Fibroblast of skin of left quadriceps (primary cell): ENCODE data around the gene LRRC4B.
"Not testable (repeated sequence)": the region's sequence is repeated elsewhere in the genome, so short reads cannot be mapped to it uniquely, and the experiment has no call there.

Experiments used
- DNase-seq, 2 experiments: peaks; one replicate each; pipeline ENCODE4 v3.0.0-alpha.2; 2013; ENCODE audit warnings: low read depth in 2 of 2

Gene LRRC4B

DNA sequence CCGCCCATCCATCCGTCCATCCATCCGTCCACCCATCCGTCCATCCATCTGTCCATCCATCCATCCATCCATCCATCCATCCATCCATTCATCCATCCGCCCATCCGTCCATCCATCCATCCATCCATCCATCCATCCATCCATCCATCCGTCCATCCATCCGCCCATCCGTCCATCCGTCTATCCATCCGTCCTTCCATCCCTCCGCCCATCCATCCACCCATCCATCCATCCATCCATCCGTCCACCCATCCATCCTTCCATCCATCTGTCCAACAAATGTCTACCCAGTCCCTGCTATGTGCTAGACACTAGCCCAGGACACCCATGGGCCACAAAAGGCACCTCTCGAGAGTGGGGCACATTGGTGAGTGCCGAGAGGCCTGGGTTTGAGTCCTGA lies 15.7 kb downstream of the LRRC4B start:
- no peak for DNase-seq

DNA sequence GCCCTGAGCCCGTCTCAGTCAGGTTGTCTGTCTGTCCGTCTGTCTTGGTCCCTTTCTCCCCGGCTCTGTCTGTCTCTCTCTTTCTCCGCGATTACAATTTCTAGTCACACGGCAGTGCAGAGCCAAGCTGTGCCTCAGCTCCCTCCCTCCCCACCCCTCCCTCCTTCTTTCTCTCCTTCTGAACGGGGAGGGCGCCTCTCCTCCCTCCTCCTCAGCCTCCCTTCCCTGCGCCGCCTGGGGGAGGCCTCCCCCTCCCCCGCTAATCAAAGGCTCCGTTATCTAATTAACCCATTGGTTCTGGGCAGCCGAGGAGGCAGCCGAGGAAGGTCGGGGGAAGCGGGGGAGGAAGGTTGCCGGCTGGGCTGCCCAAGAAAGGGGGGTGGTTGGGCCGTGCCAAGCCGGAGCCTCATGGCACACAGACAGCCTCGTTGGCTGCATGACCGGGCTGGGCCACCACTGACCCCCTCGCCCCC lies 16.5 kb downstream of the LRRC4B start:
- no peak for DNase-seq

DNA sequence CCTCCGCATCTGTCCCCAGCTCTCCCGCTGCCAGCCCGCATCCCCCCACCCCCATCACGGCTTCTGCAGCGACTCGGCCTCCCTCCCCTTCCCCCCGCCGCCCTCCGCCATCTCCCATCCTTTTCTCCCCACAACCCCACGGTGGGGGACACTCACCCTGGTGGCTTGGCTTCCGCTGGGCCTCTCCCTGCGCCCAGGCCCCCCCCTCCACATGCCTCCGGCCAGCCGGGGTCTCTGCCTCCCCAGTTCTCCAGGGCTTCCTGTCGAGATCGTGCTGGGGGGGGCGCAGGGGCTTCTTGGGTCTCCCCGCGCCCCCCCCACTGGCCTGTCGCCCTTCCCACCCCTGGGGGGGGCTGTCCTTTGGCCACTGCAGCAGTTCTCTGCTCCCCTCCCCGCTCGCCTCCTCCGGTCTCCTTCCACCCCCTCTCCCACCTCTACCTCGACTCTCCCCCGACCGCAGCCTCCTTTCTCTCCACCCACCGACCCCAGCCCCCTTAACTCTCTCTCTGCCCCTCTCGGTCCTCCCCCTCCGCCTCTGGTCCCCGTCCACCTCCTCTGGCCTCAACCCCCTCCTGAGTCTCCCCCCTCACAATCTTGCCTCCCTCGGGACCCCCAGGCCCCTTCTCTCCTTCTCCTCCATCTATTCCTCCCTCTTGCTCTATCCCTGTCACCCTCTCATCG lies 17.1 kb downstream of the LRRC4B start:
- no peak for DNase-seq

DNA sequence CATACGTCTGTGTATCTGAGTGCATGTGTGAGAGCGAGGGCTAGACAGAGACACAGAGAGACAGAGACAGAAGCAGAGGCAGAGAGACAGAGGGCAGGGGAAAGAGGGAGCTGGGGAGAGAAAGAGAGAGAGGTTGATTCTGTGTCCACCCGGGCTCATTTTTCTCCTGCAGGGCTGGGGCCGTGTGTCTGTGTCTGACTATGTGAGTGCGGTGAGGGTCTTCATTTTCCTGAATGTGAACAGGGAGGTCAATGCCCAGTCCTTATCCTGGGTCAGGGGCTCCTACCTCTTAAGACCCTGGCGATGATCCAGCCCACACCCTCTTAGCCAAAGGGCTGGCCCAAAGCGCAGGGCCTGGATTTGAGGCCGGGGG lies 17.7 kb downstream of the LRRC4B start:
- no peak for DNase-seq

- DNase-seq, result no peak
Measured at GRCh38 chr19:50549927-50550593, 18.2 kb downstream of the LRRC4B start.

DNA sequence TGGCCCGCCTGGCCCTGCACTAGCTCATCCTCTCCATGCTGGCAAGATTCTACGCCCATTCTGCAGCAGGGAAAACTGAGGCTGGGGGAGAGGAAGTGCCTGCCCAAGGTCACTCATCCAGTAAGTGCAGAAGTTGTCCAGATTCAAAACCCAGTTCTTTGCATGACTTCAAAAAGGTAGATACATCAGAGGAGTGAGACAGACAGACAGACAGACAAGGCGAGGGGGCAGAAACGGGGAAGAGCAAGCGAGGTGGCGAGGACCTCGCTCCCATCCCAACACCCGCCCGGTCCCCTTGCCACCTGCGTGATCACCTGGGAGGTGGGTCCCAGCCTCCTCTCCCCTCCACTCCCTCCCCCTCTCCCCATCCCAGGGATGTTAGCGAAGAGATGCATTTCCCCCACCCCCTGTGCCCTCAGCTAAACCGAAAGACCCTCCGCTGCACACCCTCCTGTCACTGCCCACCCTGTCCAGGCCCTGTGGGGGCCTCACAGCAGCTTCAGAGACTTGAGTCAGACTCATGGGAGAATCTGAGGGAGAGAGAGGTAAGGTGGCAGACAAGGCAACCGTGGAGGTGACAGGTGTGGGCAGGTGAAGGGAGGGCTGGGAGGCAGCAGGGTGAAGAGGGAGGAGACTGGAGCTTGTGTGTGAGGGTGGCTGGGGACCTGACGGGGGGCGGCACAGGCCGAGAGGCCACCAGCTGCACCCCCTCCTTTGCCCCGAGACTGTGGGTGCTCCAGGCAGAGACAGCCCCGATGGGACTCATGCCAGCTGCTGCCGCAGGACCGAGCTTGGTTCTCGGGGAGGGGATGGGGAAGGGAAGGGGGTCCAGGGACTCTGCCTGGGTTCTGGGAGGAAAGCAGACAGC lies 18.9 kb downstream of the LRRC4B start:
- no peak for DNase-seq

DNA sequence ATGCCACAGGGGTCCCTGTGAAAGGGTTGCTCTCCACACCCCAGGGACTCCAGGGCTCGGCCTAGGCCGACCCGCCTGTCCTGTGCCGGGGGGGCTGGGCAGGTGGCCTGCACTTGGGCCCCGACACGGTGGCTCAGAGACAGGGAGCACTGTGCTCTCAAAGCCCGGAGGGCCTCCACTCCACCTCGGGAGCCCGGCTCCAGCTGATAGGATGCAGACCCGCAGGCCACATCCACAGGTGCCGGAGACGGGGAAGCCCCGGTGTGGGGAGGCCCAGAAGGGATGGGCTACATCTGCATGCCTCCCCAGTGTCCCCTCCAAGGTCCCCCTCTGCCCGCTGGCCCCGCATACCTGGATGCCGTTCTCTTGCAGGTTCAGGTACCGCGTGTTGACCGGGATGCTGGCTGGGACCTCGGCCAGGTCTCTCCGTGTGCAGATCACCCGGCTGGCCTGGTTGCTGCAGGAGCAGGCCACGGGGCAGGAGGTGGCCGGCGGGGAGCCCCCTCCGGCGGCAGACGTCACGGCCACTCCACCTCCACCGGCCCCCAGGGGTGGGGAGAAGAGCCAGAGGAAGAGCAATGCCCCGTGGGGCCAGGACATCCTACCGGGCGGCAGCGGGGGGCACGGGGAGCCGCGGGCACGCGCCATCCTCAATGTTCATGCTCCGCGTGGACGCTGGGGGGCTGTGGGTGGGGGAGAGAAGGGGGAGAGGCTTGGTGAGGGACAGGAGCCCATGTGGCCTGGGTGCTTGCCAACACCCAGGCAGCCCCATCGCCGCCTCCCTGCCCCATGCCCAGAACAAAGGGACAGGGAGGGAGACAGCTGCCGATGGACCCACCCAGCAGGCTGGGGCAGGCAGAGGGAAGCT lies 19.8 kb downstream of the LRRC4B start:
- no peak for DNase-seq

DNA sequence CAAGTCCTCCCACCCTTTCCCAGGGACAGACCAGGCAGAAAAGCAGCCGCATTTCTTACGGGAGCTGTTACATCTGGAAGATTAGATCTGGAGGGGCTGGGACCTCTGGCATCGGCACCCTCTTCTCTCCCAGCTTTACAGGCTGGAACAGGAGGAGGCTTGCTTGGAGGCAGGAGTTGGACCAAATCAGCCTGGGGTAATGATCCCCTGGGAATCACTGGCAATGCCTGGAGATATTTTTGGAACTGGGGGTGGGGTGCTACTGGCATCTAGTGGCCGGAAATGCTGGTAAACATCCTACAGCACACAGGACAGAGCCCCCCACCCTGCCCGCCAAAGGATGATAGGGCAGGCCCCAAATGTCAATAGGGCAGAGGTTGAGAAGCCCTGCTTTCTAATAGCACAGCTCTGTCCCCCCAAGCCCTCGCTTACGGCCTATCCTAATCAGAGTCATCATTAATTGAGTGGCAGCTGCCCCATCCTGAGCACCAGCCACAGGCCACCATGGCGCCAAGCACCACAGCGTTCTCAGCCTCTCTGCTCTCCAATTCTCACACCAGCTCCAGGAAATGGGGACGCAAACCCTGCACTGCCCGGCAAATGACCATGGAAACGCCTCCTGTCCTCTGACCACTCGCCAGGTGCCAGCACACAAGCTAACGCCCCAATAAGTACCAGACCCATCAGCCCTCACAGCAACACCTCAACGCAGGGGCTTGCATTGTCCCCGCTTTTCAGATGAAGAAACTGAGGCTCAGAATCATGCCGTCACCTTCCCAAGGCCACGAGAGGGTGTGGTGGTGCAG lies 20.6 kb downstream of the LRRC4B start:
- DNase-seq, result no peak

- DNase-seq, result no peak
Measured at GRCh38 chr19:50546527-50547221, 21.6 kb downstream of the LRRC4B start.

- DNase-seq, result no peak
Measured at GRCh38 chr19:50542943-50543342, 25.3 kb downstream of the LRRC4B start.

DNA sequence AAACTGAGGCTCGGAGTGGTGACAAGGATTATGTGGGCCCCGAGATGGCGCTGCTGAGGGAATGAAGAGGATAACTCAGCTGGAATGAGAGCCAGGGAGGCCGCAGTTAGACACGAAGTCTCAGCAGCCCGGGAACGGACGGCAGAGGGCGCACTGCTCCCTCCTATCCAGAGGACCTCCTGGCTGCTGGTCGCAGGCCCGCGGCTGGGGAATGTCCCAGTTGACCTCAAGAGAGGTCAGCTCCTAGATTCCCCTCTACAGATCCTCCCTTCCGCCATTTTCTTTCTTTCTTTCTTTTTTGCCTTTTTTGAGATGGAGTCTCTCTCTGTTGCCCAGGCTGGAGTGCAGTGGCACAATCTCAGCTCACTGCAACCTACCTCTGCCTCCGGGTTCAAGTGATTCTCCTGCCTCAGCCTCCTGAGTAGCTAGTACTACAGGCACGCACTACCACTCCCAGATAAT lies 30.4 kb downstream of the LRRC4B start:
- DNase-seq, result peak; percentile 31 to 42

GRCh38 chr19:50537306-50537685 lies 30.9 kb downstream of the LRRC4B start:
- DNase-seq, result no peak

DNA sequence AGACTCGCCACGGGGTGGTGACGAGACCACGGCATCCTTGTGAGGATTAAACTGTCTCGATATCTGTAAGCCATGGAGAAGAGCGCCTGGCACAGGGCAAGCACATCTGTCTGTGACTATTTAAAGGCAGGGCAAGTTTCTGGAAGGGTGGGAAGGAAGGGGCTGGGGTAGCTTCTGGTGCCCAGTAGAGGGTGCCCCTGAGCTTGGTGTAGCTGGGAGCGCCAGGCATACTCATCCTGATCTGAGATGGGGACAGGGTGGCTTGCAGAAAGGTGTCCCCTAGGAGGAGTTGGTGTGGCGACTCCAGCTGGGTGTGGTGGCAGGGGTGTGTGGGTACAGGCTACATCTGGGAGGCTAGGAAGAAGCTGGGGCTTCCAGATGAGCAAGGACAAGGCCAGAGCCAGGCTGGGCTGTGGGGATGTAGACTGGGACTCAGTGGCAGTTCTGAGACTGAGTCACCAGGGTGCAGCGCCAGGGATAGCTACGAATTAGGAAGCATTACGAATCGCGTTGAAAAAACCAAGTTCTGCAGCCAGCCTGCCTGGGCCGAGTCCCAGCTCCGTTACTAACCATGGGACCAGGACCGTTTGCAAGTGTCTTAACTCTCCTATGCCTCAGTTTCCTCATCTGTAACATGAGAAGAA lies 31.5 kb downstream of the LRRC4B start:
- DNase-seq, result no peak

- DNase-seq, result no peak
Measured at GRCh38 chr19:50535672-50536187, 32.5 kb downstream of the LRRC4B start.

DNA sequence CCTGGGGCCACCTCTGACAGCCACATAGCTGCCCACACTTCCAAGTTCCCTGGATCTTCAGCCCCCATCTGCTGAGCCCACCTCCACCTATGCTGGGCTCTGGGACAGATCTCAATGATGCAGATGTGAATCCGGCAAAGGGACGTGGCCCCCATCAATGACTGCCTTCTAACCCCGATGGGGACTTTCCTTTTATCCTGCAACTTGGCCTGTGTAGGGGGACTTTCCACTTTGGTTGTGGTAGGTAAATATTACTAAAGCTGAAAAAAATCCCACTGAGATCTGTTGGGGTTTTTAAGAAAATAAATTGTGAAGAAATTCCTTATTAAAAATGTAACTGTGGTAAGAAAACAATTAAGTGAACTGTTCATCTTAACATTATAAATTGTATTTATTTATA lies 33.8 kb downstream of the LRRC4B start:
- DNase-seq, result no peak

GRCh38 chr19:50532952-50533351 lies 35.3 kb downstream of the LRRC4B start:
- DNase-seq, result no peak

DNA sequence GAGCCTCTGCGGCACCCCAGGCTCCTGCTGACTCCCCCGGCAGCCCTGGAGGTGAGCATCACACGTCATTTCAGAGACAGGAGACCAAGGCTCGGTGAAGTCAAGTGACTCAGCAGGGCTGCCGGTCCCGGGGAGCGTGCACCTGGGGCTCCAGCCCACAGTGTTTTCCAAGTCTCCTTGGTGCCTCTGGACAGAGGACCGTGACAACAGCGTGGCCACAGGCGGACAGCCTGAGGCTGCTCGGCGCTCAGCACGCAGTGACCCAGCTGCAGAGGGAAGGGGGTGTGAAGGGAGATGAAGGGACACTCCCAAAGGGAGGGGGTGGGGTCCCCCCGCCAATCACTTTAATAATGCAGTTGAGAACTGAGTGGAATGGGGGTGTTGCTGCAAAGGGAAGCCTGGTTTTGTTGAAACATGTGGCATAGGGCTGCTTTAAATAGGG lies 37.0 kb downstream of the LRRC4B start:
- DNase-seq, result no peak

DNA sequence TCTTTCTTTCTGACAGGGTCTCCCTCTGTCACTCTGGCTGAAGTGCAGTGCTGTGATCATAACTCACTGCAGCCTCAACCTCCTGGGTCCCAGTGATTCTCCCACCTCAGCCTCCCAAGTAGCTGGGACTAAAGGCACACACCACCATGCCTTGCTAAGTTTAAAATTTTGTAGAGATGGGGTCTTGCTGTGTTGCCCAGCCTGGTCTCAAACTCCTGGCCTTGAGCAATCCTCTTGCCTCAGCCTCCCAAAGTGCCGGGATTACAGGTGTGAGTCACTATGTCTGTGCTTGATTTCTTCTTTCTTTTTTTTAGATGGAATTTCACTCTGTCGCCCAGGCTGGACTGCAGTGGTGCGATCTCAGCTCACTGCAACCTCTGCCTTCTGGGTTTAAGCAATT lies 40.2 kb downstream of the LRRC4B start:
- DNase-seq, result not testable (repeated sequence)

DNA sequence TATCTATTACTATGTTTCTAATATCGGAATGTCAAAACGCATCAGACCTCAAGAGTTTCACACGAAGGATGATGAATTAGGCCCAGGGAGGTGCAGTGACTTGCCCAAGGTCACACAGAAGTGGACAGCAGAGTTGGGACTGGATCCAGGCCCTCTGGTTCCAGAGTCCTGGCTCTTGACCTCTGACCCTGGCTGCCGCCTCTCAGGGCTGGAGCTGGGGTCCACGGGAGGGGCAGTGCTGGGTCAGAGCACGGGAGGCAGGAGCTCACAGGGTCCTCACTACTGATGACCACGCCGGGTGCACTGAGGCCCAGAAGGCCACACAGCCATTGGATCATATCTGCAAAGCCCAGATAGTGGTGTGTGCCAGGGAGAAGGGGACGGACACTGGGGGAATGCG lies 45.4 kb downstream of the LRRC4B start:
- no peak for DNase-seq
